ENCODE data around the gene SLC38A8. TPM values are rescaled to one million over a fixed set of nuclear protein-coding genes. Genes with fewer than 3 reads are reported as not detected.

Gene SLC38A8
- total and polyA plus RNA-seq, 8 donors: 0.08 TPM; not detected in 7

DNA sequence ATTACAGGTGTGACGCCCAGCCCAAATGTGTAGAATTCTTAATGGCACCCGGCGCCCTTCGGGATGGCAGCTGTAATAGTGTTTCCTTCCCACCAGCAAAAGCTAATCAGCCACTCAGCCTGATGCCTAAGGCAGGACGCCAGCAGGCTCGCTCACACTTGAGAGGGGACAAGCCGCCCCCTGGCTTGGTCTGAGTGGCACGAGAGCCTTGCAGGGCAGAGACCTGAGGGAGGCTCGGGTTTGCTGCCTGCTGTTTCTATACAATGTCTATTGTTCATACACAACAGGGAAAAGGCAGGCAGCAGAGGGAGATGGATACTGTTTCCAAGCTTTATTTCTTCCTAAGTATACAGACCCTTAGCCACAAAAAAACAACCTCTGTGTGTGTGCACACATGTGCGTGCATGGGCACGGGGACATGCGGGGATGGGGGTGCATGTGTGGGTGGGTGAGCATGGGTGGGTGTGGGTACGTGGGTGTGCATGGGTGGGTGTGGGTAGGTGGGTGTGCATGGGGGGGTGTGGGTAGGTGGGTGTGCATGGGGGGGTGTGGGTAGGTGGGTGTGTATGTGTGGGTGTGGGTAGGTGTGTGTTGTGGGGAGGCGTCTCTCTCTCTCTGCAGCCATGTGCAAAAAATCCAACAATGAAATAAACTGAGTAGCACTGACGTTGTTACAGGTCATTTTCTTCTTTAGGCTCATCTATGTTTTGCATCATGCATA is 10.0 kb downstream of the SLC38A8 start:
- 61 to 69% (median 65%) methylated on average over 14 to 15 of the region's 15 CpGs for WGBS, 5 donors

DNA sequence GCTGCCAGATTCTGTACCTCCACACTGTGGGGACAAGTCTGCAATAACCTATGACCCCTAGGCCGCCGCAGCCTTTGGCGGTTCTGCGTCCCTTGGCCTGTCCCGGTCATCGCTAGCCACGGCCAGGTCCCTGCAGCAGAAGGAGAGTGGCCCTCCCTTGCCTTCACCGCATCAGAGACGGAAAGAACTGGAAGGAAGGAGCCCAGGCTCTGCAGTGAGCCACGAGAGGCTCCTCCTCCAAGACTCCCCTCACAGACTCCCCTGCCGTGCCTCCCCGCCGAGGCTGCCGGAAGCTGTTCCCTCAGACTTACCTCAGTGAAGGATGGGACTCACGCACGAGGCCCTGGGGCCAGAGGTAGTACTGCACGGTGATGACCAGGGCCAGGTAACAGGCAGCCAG is 11.0 kb downstream of the SLC38A8 start:
- intact Hi-C loops (cut with DNase I; ENCODE audit: low total_unique reads): no loop called here
- Histone ChIP-seq H3K4me3 (no peak overlapping the region), H3K27me3 (peaks cover 0 to 28% (median 0%) of the 10 kb centered on the region in 3 donors), H3K36me3 (no peaks in the 10 kb centered on the region), H3K27ac (no peak overlapping the region), H3K9me3 (peaks cover 0 to 11% (median 9%) of the 10 kb centered on the region in 4 donors), H3K4me1 (no peaks in the 10 kb centered on the region)
- DNase-seq: no peak
- TF ChIP-seq EP300 (IDR thresholded peaks at IDR 0.05) (no peak), POLR2A (IDR thresholded peaks at IDR 0.05) (no peak), POLR2AphosphoS5 (IDR thresholded peaks at IDR 0.05) (no peak)
- TF ChIP-seq, protein P1, sequence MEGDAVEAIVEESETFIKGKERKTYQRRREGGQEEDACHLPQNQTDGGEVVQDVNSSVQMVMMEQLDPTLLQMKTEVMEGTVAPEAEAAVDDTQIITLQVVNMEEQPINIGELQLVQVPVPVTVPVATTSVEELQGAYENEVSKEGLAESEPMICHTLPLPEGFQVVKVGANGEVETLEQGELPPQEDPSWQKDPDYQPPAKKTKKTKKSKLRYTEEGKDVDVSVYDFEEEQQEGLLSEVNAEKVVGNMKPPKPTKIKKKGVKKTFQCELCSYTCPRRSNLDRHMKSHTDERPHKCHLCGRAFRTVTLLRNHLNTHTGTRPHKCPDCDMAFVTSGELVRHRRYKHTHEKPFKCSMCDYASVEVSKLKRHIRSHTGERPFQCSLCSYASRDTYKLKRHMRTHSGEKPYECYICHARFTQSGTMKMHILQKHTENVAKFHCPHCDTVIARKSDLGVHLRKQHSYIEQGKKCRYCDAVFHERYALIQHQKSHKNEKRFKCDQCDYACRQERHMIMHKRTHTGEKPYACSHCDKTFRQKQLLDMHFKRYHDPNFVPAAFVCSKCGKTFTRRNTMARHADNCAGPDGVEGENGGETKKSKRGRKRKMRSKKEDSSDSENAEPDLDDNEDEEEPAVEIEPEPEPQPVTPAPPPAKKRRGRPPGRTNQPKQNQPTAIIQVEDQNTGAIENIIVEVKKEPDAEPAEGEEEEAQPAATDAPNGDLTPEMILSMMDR (IDR thresholded peaks at IDR 0.05): no peak
- 78 to 92% (median 81%) methylated on average over 10 to 17 of the region's 17 CpGs for WGBS, 5 donors

More for the DNA sequence above, 10.0 kb downstream of the SLC38A8 start:
- TF ChIP-seq, protein P1 (IDR thresholded peaks at IDR 0.05): no peak
- no peak for TF ChIP-seq EP300 (IDR thresholded peaks at IDR 0.05)
- no peak for TF ChIP-seq POLR2AphosphoS5 (IDR thresholded peaks at IDR 0.05)
- no peak for TF ChIP-seq POLR2A (IDR thresholded peaks at IDR 0.05)
- H3K9me3 ChIP-seq: peaks cover 0 to 12% (median 11%) of the 10 kb centered on the region in 4 donors
- H3K4me1 ChIP-seq: no peaks in the 10 kb centered on the region
- no peak for DNase-seq
- no peak overlapping the region for H3K27ac ChIP-seq
- no peak overlapping the region for H3K4me3 ChIP-seq
- intact Hi-C loops (cut with DNase I; ENCODE audit: low total_unique reads): no loop called here
- H3K36me3 ChIP-seq: no peaks in the 10 kb centered on the region
- H3K27me3 ChIP-seq: peaks cover 0 to 28% (median 0%) of the 10 kb centered on the region in 3 donors

DNA sequence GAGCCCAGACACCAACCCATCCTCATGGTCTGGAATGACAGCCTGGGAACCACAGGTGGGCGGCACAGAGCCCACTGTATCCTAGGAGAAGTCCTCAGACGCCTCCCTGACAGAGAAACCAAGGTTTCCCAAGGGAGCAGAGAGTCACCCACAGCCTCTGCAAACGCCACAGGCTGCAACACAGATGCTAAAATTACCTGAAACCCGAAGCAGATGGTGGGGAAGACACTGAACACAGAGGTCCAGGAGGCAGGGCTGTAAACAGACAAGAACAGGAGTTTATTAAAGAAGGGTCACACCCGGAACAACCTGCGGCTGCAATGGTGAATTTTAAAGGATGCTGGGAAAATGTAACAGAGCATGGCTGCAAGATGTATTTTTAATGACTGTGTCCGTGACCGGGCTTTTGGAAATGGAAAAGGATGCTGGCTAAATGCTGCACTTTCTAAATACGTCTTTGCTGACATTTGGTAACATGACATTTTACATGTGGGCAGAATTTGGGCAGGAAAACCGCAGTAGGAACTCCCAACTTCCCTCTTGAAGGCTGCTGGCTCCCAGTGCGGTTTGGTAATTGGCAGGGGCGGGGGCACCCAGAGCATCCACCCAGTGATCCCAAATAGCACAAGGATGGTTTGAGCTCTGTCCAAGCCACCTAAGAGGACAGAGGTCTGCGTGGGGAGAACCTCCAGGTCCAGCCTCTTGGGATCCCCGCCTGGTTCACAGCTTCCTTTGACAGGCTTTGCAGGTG is 13.1 kb downstream of the SLC38A8 start:
- WGBS, 5 donors: 64 to 74% (median 65%) methylated on average over 12 to 14 of the region's 14 CpGs
- H3K9me3 ChIP-seq: no peaks in the 10 kb centered on the region
- H3K36me3 ChIP-seq: no peaks in the 10 kb centered on the region
- intact Hi-C loops (cut with DNase I; ENCODE audit: low total_unique reads): no loop called here
- H3K4me3 ChIP-seq: no peak overlapping the region
- DNase-seq: no peak
- H3K27me3 ChIP-seq: peaks cover 0 to 37% (median 0%) of the 10 kb centered on the region in 3 donors
- TF ChIP-seq, protein P1 (IDR thresholded peaks at IDR 0.05): no peak
- TF ChIP-seq POLR2A (IDR thresholded peaks at IDR 0.05) (no peak), POLR2AphosphoS5 (IDR thresholded peaks at IDR 0.05) (no peak), EP300 (IDR thresholded peaks at IDR 0.05) (no peak)
- no peaks in the 10 kb centered on the region for H3K4me1 ChIP-seq
- no peak overlapping the region for H3K27ac ChIP-seq

DNA sequence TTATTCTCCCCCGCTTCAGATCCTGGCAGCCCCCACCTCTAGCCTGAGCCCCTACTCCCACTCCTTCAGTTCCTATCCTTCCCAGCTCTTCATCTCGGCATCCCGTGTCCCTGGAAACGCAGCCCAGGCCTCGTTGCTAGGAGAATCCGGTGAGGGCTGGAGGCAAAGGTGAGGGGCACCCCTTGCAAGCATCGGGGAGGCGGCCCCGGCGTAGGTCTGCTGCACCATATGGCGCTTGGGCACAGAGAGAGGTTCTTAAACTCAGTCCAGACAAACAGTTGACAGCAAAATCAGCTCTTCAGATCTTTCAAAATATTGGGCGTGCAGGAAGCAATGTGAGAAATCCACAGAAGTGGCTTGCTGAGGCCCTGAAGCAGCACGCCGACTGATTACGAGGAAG is 15.0 kb downstream of the SLC38A8 start:
- Histone ChIP-seq H3K36me3 (no peaks in the 10 kb centered on the region), H3K4me3 (no peak overlapping the region), H3K27ac (no peak overlapping the region), H3K27me3 (peaks cover 0 to 43% (median 0%) of the 10 kb centered on the region in 3 donors), H3K4me1 (no peaks in the 10 kb centered on the region), H3K9me3 (no peaks in the 10 kb centered on the region)
- DNase-seq: peak in 1 of 2 donors; percentile 59
- intact Hi-C loops (cut with DNase I; ENCODE audit: low total_unique reads): no loop called here
- TF ChIP-seq EP300 (IDR thresholded peaks at IDR 0.05): no peak
- WGBS, 5 donors: 62 to 77% (median 68%) methylated on average over 15 of the region's 15 CpGs
